ENCODE data around the gene MEDAG.

MEDAG gene

GRCh38 chr13:30905932-30906383 lies at the start of gene MEDAG:
MEDAG (plus strand) TSS chr13:30906271; CDS start chr13:30906516, 245 bp downstream.
- no peak for DNase-seq

- DNase-seq = no peak
Measured at GRCh38 chr13:30857018-30857417, 49.1 kb upstream of the MEDAG start.

- DNase-seq = no peak
Measured at GRCh38 chr13:30857636-30858035, 48.4 kb upstream of the MEDAG start.

DNA sequence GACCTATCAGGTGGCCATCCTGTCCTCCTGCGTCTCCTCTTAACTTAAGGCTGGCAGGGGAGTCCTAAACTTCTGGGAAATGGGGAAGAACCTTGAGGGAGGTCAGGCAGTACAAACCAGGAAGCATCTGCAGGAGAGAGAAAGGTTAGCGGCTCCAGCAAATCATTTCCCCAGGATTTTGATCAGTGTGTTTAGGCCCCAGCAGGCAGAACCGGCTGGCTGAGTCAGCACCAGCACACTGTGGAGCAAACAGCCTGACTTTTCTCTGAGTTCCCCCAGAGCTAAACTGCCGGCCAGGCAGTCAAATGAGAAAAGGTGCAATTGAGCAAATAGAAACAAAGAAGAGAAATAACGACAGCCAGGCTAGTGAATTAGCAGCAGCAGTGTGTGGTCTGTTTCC lies 46.7 kb upstream of the MEDAG start:
- no peak for DNase-seq

DNA sequence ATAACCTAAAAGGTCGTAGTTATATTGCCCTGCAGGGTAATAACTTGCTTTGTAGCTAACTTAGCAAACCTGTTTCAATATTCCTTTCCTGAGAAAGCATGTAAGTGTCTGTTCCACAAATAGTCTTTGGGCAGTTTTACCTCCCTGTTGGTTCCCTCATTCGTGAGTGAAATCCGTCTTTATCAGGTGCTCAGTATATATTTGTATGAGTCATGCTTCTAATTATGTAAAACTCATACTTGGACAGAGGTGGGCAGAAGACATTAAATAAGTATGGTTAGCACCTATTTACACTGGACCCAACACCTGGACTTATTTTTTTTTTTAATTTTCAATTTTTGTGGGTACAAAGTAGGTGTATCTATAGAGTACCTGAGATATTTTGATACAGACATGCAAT lies 44.9 kb upstream of the MEDAG start:
- no peak for DNase-seq

GRCh38 chr13:30861836-30862467 lies 44.1 kb upstream of the MEDAG start:
- no peak for DNase-seq

DNA sequence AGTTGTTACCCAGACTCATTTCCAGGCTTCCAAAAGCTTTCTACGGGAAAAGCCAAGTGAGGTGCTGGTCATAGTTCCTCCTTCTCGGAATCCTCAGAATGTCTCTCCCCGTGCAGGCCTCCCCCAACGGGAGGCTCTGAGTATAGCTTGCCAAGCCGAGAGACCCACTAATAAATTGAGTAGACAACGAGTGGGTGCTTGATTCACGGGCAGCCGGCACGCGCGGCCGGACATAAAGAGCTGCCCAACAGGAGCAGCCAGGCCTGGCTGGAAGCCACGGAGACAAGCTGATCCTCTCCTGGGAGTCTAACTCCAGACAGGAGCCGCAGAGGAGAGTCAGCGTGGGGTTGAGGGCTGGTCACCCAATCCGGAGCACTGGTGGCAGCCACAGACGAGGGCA lies 43.4 kb upstream of the MEDAG start:
- DNase-seq = no peak

GRCh38 chr13:30863231-30863630 lies 42.8 kb upstream of the MEDAG start:
- no peak for DNase-seq

GRCh38 chr13:30863796-30864195 lies 42.3 kb upstream of the MEDAG start:
- no peak for DNase-seq

- DNase-seq = no peak
Measured at GRCh38 chr13:30864433-30865122, 41.5 kb upstream of the MEDAG start.

- peak; percentile 88 for DNase-seq
Measured at GRCh38 chr13:30865123-30866049, 40.7 kb upstream of the MEDAG start.

GRCh38 chr13:30866677-30867076 lies 39.4 kb upstream of the MEDAG start:
- DNase-seq = no peak

DNA sequence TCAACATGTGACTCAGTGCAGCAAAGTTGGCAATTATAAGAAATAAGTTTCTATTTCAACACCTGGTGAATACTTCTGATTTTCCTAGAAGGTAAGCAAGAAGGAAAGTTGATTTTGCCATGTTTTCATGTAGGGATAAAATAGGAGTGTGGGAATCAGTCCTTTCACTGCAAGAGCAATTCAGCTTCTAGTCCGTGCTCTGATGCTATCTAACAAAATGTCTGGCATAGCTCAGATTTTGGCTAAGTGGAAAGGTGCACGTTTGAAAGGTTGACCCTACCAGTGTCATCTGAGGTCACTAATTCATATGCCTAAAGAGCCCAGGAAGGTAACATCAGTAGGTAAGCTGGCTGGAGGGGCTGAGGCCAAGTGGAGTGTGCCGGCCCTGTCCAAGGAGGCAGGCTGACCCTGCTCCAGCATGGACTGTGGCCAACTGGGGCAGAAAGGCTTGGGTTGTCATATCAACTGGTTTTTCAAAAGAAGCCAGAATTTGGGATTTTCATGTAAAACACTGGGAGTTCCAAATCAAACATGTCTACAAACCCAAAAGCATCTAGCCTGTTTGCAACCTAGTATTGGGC lies 38.9 kb upstream of the MEDAG start:
- no peak for DNase-seq

DNA sequence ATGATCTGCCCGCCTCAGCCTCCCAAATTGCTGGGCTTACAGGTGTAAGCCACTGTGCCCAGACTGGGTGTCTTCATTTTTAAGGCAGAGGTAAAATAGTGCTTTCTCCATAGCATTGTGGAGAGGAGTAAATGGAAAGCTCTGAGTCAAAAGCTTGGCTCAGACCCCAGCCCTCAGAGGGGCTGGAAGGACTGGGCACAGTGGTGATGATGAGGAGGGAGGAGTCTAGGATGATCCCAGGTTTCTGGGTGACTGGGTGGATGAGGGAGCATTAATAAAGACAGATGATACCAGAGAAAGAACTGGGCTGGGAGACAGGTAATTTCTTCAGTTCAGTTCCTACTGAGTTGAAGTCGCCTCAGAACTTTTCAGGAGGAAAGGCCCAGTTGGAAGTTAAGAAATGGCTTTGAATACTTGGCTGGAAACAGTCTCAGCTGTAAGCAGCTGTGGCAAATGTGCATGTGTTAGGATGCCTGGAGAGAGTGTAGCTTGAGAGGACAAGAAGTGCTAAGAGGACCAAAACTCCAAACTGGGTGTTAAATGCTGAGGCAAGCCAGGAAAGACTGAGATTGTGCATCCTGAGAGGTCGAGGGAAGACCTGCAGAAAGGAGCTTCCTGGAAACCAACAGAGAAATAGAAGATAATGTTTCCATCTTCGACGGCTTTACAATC lies 37.1 kb upstream of the MEDAG start:
- no peak for DNase-seq

- no peak for DNase-seq
Measured at GRCh38 chr13:30869491-30869890, 36.6 kb upstream of the MEDAG start.

GRCh38 chr13:30870049-30870884 lies 35.8 kb upstream of the MEDAG start:
- peak; percentile 85 for DNase-seq

GRCh38 chr13:30870916-30871587 lies 35.0 kb upstream of the MEDAG start:
- DNase-seq = no peak

DNA sequence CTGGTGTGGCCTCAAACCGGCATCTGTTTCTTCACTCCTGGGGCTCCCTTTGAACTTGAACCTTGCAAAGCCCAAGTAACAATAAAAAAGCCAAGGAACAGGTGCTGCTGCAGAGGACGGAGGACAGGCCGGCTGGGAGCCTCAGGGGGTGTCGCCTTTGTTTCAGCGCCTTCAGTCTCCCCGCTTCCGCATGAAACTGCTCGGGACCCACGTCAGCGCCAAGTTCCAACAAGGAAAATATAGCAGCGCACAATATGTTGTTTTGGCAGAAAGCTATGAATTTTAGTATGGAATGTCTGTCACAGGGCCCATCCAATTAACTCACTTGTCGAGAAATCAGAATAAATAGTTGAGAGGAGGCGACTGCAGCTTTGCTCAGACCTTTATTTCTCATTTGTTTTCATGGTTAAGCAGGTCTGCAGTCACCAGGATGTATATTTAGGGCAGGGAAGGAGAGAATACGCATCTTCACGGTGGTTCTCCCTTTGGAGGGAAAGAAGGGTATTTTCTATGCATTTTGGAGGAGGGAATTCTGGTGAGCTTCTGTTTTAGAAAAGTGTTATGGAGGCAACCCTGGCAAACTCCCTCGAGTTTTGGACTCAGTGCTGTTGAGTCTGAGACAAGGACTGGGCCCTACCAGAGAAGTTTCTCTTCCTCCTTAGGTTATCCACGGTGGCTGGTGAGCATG lies 34.3 kb upstream of the MEDAG start:
- no peak for DNase-seq

GRCh38 chr13:30872276-30872594 lies 33.8 kb upstream of the MEDAG start:
- DNase-seq = no peak

DNA sequence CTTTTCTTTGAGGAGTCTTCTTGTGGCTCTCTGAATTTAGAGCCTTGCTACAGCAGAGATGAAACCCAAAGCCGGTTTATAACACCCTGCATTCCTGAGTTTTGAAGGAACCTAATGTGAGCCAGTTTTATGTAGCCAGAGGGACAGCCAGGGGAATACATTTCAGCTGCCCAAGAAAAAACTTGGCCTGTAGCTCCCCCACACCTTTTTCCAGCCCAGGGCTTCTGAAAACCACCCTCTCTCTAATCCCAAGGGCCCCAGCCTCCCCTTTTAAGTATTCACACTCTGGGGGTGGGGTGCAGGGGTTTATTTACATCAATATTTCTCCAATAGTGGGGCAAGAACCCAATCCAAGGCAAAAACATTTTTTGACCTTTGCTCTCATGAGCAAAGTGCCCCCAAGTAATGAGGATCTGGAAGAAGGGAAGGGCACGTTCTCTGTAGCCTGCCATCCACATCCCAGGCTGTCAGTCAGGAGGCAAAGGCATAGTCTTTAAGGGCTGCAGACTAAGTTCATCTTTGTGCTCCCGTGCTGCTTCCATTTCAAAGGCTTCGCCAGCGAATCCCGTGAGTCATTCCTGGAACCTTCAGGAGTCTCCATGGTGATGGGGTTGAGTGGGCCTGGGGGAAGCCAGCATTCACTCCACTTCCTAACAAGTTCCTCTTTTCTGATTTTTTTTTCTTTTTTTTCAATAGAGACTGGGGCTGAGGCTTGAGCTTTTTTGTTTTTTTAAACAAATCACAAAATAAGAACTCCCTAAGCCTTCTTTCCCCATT lies 33.2 kb upstream of the MEDAG start:
- DNase-seq = no peak
